IPS-18c (cell line): ENCODE measurements around the gene ATRX.
"Not testable (repeated sequence)": the region's sequence is repeated elsewhere in the genome, so short reads cannot be mapped to it uniquely, and the experiment has no call there.

Experiments
- H3K4me3 ChIP-seq: 2 replicates; pipeline ENCODE4 v1.7.0; 2013; ENCODE audit warnings: low read depth, mild to moderate bottlenecking, low read length, moderate library complexity; ENCODE audit not compliant: insufficient read depth
- H3K9me3 ChIP-seq: one replicate; pipeline ENCODE4 v1.6.1; 2013; ENCODE audit warnings: mild to moderate bottlenecking, low read length, moderate library complexity; ENCODE audit not compliant: control insufficient read depth, insufficient read depth

The ATRX gene

GRCh38 chrX:77561372-77561771 is 224.6 kb downstream of the ATRX start:
- H3K4me3 ChIP-seq = no peak overlapping the region
- H3K9me3 ChIP-seq = no peaks in the 10 kb centered on the region

DNA sequence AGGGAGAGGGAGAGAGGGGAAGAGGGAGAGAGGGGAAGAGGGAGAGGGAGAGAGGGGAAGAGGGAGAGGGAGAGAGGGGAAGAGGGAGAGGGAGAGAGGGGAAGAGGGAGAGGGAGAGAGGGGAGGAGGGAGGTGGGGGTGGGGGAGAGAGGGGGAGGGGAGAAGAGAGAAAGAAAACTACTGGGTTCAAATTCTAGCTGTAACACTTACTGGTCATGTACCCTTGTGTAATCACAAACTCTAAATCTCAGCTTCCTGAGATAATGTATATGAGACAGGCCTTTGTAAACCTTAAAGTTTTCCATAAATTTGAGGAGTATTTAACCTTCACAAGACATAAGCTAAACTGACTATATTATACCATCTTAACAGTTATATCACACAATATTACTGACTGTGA is 229.7 kb downstream of the ATRX start:
- H3K4me3 ChIP-seq = no peak overlapping the region
- H3K9me3 ChIP-seq = no peaks in the 10 kb centered on the region

DNA sequence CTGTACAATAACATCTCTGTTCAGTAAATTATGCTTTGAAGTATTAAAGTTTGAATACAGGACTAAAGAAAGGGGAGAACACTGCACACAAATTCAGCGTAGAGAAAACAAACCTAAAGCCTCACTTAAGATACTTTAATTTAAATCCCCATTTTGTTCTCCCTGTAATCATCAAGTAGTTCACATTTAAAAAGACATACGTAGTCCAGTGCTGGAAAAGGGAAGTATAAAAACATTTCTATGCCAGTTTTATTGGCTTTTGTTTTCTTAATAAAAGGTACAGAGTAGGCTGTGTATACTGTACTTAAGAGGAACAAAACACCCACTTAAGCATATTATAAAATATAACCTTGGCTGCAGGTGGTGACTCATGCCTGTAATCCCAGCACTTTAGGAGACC is 237.3 kb downstream of the ATRX start:
- H3K9me3 ChIP-seq = no peaks in the 10 kb centered on the region
- H3K4me3 ChIP-seq = no peak overlapping the region

DNA sequence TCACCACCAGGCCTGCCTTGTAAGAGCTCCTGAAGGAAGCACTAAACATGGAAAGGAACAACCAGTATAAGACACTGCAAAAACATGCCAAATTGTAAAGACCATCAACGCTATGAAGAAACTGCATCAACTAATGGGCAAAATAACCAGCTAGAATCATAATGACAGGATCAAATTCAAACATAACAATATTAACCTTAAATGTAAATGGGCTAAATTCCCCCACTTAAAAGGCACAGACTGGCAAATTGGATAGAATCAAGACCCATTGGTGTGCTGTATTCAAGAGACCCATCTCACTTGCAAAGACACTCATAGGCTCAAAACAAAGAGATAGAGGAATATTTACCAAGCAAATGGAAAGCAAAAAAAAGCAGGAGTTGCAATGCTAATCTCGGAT is 246.2 kb downstream of the ATRX start:
- not testable (repeated sequence) for H3K9me3 ChIP-seq, H3K4me3 ChIP-seq

DNA sequence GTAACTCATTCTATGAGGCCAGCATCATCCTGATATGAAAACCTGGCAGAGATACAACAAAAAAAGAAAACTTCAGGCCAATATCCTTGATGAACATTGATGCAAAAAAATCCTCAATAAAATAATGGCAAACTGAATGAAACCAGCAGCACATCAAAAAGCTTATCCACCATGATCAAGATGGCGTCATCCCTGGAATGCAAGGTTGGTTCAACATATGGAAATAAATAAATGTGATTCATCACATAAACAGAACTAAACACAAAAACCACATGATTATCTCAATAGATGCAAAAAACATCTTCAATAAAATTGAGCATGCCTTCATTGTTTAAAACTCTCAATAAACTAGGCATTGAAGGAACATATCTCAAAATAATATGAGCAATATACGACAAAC is 254.8 kb downstream of the ATRX start:
- not testable (repeated sequence) for H3K9me3 ChIP-seq, H3K4me3 ChIP-seq

- no peaks in the 10 kb centered on the region for H3K9me3 ChIP-seq
- no peak overlapping the region for H3K4me3 ChIP-seq
Observed at GRCh38 chrX:77528034-77528433, 258.0 kb downstream of the ATRX start.

DNA sequence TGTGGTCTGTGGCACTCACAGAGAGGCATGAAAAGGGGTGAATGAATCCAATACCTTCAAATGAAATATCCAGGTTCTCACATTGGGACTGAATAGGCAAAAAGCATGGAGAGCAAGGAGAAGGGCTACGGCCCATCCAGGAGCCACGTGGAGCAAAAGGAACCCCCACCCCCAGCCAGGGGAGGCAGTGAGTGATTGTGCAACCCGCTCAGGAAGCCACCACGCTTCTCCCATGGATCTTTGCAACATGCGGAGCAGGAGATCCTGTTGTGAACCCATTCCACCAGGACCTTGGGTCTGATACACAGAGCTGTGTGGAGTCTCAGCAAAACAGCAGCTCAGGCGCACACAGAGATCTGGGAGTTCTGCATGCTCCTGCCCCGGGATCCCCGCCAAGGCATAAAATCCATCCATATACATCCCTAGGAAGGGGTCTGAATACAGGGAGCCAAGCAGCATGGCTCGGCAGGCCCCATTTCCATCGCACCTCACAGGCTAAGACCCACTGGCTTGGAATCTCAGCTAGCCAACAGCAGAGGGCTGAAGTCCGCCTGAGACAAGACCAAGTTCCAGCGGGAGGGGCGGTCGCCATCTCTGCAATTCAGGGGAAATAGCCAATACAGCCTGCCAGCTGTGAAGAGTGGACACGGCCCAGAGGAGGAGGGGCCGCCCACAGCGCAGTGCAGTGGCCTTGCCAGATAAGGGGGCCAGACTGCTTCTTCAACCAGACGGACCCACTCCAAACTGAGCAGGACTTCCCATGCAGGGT is 258.6 kb downstream of the ATRX start:
- Histone ChIP-seq H3K9me3 (no peaks in the 10 kb centered on the region), H3K4me3 (no peak overlapping the region)

DNA sequence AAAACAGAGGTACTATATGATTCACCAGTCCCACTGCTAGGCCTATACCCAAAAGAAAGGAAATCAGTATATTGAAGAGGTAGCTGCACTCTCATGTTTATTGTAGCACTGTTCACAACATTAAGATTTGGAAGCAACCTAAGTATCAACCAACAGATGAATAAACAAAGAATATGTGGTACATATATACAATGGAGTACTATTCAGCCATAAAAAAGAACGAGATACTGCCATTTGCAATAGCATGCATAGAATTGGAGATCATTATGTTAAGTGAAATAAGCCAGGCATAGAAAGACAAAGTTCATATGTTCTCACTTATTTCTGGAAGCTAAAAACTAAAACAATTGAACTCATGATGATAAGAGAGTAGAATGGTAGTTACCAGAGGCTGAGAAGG is 266.3 kb downstream of the ATRX start:
- no peak overlapping the region for H3K4me3 ChIP-seq
- H3K9me3 ChIP-seq = no peaks in the 10 kb centered on the region

GRCh38 chrX:77514177-77514576 is 271.8 kb downstream of the ATRX start:
- Histone ChIP-seq H3K4me3 (no peak overlapping the region), H3K9me3 (peaks cover 4% of the 10 kb centered on the region)

- H3K9me3 ChIP-seq = peaks cover 4% of the 10 kb centered on the region
- H3K4me3 ChIP-seq = no peak overlapping the region
Observed at GRCh38 chrX:77510007-77510406, 276.0 kb downstream of the ATRX start.

DNA sequence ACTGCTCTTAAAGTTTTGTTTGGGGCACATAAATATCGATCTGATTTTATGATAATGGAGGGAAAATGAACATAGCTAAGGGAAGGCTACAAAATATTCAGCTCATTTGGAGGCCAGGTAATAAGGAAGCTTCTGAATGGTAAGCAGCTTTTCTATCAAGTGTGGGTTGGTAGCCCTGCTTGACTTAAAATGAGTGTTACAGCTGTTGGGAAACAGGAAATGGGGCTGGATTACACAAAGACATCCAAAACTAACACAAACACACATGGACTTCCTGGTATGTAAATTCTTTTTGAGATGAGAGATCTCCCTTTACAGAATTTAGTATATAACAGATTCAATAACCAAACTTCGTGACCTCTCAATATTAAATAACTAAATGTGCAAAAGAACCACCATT is 280.8 kb downstream of the ATRX start:
- Histone ChIP-seq H3K4me3 (no peak overlapping the region), H3K9me3 (peaks cover 2% of the 10 kb centered on the region)

GRCh38 chrX:77502951-77503525 is 283.0 kb downstream of the ATRX start:
- H3K9me3 ChIP-seq = no peaks in the 10 kb centered on the region
- H3K4me3 ChIP-seq = no peak overlapping the region

GRCh38 chrX:77500164-77500563 is 285.9 kb downstream of the ATRX start:
- not testable (repeated sequence) for H3K4me3 ChIP-seq, H3K9me3 ChIP-seq

DNA sequence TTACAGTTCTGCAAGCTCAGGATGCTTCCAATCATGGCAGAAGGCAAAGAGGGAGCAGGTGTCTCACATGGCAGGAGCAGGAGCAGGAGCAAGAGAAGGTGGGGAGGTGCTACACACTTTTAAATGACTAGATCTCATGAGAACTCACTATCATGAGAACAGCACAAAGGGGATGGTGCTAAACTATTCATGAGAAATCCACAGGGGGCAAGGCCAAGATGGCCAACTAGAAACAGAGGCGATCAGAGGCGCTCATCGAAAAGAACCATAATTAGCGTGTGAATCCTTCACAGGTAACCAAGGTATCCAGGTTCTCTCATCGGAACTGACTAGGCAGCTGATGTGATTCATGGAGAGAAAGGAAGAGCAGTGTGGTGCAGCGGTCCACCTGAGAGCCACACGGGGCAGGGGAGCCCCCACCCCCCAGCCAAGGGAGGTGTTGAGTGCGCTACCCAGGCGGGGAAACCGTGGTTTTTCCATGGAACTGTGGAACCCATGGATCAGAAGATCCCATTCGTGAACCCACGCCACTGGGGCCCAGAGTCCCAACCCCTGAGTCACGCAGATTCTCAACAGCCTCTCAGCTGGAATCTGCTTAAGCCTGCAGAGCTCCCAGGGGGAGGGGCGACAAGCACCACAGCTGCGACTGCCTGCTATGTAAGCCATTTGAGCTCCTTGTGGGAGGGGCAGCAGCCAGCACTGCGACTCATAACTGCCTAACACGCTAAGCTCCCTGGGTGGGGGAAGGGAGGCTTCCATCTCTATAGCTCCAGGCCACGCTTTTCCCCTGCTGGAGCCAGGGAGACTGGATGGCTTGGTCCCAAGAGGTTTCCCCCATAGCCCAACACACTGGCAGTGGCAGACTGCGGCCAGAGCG is 292.1 kb downstream of the ATRX start:
- peaks cover 3% of the 10 kb centered on the region for H3K9me3 ChIP-seq
- no peak overlapping the region for H3K4me3 ChIP-seq

GRCh38 chrX:77484045-77484444 is 302.0 kb downstream of the ATRX start:
- Histone ChIP-seq H3K9me3 (no peaks in the 10 kb centered on the region), H3K4me3 (no peak overlapping the region; the same call in 1 of the 2 replicates)

DNA sequence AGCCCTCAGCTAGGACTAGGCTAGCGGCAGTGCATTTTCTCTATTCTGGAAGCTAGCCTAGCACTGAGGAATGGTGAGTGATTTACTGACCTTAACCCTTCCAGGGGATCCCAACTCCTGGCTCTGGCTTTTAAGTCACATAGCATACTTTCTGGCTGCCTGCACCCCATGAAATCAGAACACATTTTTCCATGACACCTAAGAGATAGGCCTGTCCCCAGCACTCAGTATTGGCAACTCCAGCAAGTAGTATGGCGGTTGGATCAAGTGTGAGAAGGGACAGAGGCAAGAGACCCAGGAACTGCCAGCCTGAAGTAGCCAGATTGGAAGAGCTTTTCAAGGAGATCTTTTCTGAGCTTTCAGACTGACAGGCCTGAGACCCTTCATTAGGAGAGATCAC is 330.6 kb downstream of the ATRX start:
- Histone ChIP-seq H3K4me3 (no peak overlapping the region), H3K9me3 (peaks cover 3% of the 10 kb centered on the region)
